ENCODE data around the gene CDK11A.
"Not testable (repeated sequence)": the region's sequence is repeated elsewhere in the genome, so short reads cannot be mapped to it uniquely, and the experiment has no call there.

CDK11A gene

GRCh38 chr1:1721201-1721600 is 3.0 kb downstream of the CDK11A start:
- DNase-seq = no peak

- not testable (repeated sequence) for DNase-seq
These were observed 8.9 kb downstream of the CDK11A start for GRCh38 chr1:1715109-1715883.

GRCh38 chr1:1707897-1708296 is 16.3 kb downstream of the CDK11A start:
- not testable (repeated sequence) for DNase-seq

GRCh38 chr1:1707241-1707640 is 16.9 kb downstream of the CDK11A start:
- DNase-seq = not testable (repeated sequence)

GRCh38 chr1:1705623-1706022 is 18.5 kb downstream of the CDK11A start:
- not testable (repeated sequence) for DNase-seq

GRCh38 chr1:1704284-1704957 is 19.7 kb downstream of the CDK11A start:
- not testable (repeated sequence) for DNase-seq

- DNase-seq = no peak
These were observed 20.4 kb downstream of the CDK11A start for GRCh38 chr1:1703796-1704195.

GRCh38 chr1:1702506-1702905 is 21.7 kb downstream of the CDK11A start:
- not testable (repeated sequence) for DNase-seq

GRCh38 chr1:1700557-1700956 is 23.6 kb downstream of the CDK11A start:
- not testable (repeated sequence) for DNase-seq

- not testable (repeated sequence) for DNase-seq
These were observed 24.1 kb downstream of the CDK11A start for GRCh38 chr1:1700067-1700466.

- not testable (repeated sequence) for DNase-seq
These were observed 25.1 kb downstream of the CDK11A start for GRCh38 chr1:1699061-1699460.

- DNase-seq = peak in 1 of 2 experiments; percentile 3
These were observed 26.6 kb downstream of the CDK11A start for GRCh38 chr1:1697358-1698183.

GRCh38 chr1:1696431-1697357 is 27.5 kb downstream of the CDK11A start:
- not testable (repeated sequence) for DNase-seq

- DNase-seq = peak; percentile 71 to 76
These were observed 31.2 kb downstream of the CDK11A start, which contains the start of gene SLC35E2B for GRCh38 chr1:1692714-1693647. Gene SLC35E2B (minus strand): TSS chr1:1692795. CDS start chr1:1676699, 16,096 bp downstream.

GRCh38 chr1:1692324-1692713 is 31.8 kb downstream of the CDK11A start:
- DNase-seq = peak; percentile 43 to 44

- not testable (repeated sequence) for DNase-seq
These were observed 32.7 kb downstream of the CDK11A start for GRCh38 chr1:1691443-1691842.

- DNase-seq = not testable (repeated sequence)
These were observed 34.6 kb downstream of the CDK11A start for GRCh38 chr1:1689526-1689925.

GRCh38 chr1:1687846-1688245 is 36.3 kb downstream of the CDK11A start:
- DNase-seq = no peak

- no peak for DNase-seq
These were observed 40.0 kb downstream of the CDK11A start for GRCh38 chr1:1684031-1684681.

All from activated CD4-positive, alpha-beta T cell treated with anti-CD3 and anti-CD28 coated beads, Interleukin-2, amount 50 U/mL, for 48 hours (primary cell).